Measurements from ENCODE around the gene C20orf141.
"Not testable (repeated sequence)": the region's sequence is repeated elsewhere in the genome, so short reads cannot be mapped to it uniquely, and the experiment has no call there.

Gene C20orf141

DNA sequence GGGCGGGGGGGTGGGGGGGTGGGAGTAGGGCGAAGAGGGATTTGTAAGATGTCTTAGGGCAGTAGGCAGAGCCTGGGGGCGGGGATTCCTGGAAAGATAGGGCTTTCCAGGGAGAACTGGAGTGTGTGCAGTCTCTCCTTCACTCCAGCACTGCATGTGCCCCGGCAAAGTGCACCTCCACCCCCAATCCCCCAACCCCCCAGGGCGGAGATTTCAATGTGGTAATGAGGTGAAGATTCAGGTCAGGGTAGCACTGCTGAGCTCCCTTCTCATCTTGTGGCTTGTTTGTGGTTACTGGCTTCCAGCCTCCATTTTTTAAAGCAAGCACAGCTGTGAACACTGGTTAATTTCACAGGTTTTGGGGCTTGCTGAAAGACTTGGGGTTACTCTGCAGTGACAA, 7.3 kb downstream of the C20orf141 start:
- DNase-seq = no peak

DNA sequence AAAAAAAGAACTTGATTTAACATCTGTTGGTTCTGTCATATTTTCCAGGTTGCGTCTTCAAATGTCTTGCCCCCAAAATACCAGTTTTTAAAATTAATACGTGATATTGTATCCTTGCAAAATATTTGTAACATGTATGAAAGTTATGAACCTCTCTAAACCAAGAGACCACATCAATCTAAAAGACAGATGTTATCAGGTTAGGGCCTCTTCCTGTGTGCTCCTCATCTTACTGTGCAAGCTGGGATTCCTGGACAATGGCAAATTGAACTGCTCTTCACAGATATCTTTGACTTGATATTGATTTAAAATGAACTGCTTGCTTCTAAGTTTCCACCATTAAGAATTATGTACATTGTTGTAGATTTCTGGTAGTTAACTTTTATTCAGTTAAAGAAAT, 11.0 kb downstream of the C20orf141 start:
- no peak for DNase-seq

DNA sequence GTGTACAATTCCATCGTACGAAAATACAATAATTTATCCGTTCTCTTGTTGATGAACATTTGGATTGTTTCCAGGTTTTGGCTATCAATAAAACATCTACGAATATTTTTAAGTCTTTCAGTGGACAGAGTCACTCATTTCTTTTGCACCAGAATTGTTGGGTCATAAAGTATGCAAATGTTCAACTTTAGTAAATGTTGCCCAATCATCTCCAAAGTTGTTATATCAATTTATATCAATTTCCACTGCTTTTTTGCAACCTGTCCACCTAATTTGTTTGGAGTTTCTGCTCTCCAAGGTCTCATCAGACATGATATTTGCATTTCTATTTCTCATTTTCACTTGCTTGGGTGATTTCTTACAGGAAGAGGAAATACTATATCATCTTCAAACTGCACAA, 11.9 kb downstream of the C20orf141 start:
- no peak for DNase-seq

DNA sequence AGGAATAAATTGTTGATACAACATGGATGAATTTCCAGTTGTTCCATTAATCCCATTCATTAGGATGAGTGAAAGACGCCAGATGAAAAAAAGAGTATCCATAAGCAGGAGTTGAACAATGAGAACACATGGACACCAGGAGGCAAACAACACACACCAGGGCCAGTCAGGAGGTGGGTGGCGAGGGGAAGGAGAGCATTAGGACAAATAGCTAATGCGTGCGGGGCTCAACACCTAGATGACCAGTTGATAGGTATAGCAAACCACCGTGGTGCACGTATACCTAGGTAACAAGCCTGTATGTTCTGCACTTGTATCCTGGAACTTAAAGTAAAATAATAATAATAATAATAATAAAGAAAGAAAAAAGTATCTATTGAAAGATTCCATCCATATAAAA, 14.6 kb downstream of the C20orf141 start:
- no peak for DNase-seq

DNA sequence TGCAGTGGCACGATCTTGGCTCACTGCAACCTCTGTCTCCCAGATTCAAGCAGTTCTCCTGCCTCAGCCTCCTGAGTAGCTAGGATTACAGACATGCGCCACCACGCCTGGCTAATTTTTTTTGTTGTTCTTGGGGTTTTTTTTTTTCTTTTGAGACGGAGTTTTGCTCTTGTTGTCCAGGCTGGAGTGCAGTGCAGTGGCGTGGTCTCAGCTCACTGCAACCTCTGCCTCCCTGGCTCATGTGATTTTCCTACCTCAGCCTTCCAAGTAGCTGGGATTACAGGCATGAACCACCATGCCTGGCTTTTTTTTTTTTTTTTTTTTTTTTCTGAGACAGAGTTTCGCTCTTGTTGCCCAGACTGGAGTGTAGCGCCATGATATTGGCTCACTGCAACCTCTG, 16.4 kb downstream of the C20orf141 start:
- DNase-seq = not testable (repeated sequence)

DNA sequence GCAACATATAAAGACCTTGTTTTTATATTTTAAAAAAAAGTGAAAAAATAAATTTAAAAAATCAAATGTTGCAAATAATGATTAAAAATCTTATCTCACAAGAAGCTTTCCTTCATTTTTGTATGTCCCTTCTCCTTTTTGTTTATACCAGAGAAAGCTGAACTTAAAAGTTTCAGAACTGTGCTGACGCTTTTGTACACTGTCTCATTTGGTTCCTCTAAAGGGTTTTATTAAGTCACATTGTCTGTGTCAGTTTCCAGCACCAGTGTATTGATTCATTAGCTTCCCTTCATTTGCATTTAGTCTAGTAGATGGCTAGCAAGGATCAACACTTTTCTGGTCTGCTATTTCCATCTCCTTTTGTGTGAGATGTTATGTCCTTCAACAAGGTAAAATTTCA, 19.0 kb downstream of the C20orf141 start:
- DNase-seq = no peak

DNA sequence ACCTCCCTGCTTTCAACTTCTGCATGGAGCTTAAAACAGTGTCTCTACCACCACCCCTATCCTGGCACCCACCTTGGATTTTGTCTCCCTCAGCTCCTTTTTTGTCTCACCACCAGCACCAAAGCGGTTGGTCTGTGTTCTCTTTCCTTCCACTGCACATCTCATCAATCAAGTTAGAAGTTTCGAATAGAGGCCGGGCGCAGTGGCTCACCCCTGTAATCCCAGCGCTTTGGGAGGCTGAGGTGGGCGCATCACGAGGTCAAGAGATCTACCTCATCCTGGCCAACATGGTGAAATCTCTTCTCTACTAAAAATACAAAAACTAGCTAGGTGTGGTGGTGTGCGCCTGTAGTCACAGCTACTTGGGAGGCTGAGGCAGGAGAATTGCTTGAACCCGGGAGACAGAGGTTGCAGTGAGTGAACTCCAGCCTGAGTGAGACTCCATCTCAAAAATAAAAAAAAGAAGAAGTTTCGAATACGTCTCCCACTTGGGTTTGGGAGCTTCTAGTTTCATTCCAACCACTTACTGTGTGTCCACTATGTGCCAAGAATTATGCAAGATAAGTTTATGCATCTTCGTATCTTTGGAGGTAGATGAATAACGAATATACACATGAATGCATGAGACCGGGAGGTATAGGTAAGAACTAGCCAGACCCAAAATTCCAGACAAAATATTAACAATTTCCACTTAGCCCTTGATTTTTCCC, 19.8 kb downstream of the C20orf141 start:
- DNase-seq = no peak

DNA sequence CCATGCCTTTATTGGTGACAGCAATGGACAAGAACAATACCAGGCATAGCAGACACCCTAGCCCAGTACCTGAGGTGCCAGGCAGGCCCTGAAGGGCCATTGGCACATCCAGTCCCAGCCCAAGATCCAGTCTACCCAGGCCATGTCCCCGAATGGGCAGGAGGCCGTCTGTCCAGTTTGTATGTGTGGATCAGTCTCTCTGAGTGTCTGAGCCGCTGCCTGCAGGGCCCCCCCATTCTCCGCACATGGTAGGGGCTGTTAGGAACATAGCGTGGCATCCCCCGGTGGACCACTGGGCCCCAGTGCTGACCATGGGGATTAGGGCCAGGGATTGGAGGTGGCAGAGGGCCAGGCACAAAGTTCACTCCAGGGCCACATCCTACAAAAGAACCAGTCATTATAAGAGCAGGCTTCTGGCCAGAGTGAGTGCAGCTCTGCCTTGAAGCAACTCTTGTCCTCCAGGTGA, 20.6 kb downstream of the C20orf141 start:
- DNase-seq = no peak

DNA sequence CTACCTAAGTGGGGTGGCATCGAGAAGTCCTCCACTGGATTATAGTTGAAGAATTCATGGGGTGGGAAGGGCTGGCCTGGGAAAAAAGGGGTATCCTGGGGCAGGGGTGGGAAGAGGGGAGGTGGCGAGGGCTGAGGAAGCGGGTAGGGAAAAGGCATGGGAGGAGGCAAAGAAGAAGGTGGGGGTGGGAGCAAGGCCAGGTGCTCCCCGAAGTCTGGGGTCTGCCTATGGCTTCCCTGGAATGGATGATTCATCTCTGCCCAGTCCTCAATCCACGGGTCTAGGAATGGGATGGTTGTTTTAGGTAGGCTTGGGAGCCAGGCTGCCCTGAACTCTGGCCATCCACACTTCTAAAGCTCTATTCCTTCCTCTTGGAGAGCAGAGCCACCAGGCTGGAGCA, 21.2 kb downstream of the C20orf141 start:
- DNase-seq = no peak

DNA sequence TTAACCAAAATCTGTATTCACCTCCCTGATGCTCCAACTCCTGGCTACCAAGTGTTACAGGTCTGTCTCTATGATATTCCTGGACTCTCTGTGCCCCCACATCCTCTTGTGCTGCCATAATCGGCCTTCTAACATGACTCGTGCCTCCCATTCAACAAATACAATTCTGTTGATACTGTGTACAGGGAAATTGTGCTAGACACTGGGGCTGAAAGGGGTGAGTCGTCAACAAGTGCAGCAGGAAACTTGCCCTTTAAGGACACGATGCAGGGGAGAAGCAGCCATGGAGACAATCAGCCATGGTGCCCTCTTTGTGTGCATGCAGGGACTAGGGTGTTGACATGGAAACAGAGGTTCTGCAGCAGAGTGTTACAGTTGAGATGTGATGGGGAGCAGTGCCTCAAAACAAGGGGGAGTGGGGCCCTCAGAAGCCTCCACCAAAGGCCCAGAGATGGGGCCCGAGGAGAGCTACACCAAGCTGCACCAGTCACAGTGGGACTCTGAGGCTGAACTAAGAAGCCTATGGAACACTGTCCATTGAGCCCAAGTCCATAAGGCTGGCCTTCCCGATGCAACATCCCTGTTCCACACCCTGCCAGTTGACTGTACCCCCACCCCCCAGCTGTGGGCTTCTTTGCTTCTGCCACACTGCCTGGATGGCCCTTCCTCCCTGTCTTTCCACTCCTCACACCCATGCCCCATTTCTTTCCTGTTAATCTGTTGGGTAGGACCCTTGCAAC, 22.6 kb downstream of the C20orf141 start:
- DNase-seq = no peak

DNA sequence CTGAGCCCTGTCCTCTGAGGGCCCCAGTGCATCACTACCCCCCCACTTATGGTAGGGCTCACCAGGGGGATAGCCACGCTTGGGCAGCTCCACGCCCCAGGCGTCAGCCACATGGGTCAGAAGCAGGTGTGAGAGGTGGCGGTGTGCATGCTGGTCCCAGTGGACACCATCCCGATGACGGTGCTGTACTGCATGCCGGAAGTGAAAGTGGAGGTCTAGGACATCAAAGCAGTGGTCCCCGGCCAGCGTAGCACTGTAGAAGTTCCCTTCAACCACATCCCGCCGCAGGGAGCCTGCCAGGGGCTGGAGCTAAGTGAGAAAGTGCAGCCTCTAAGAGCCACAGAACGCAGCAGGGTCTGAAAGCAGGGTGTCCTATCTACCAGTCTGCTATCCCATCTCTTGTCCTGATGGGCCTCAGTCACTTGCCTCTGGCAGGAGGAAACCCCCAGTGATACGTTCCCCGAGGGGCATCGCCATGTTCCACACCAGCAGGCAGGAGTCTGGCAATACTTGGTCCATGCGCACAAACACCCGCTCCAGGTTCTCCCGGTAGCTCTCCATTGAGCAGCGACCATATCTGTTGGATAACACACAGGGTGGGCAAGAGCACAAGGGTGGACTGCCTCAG, 23.5 kb downstream of the C20orf141 start:
- DNase-seq = no peak

DNA sequence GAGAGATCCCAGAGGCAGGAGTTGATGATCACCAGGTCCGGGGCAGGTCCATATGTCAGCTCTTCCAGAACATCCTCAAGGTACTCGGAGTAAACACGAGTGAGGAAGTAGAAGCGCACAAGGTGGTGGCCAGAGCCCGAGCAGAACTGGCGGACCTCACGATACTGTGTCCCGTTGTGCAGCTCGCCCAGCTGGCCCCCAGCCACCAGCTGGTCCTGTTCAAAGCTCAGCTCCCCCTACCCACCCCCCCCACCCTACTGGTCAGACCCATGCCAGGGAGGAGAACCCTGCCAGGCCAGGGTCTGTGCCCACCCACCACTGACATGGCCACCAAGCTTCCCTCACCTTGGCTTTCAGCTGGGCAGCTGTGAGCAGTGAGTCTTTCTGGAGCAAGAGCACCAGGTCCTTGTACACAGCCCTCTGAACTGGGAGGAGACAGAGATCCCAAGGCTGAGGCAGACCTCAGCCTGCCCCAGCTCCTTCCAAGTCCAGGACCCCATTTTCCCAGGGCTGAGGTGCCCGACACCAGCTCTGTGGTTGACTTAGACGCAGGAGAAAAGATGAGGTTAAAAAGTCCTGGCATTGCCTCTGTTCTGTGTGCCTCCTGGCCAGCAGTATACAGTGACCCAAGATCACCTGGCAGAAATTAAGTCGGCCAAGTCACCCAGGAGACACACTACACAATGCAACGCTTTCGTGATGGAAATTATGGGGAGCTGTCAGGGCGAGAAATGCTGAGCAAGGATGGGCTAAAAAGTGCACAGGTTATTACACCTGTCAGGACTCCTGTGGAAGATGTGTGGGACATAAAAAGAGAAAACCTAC, 24.3 kb downstream of the C20orf141 start:
- DNase-seq = no peak

DNA sequence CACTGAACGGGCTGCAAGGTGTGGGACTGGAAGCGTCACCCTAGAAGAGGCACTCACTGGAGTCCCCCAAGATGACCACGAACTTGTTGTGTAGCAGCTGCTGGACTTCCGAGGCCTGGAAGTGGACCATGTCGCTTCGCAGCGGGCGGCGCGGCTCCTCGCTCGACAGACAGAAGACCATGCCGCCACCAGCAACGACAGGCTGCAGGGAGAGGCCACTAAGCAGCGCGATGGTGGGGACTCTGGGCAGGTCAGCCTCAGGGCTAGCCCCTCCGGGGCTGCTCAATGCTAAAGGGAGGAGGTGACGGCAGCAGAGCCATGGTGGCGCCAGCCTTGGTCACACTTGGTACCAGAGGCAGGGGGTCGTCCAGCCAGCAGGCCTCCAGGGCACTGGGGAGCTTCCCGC, 24.9 kb downstream of the C20orf141 start:
- no peak for DNase-seq

DNA sequence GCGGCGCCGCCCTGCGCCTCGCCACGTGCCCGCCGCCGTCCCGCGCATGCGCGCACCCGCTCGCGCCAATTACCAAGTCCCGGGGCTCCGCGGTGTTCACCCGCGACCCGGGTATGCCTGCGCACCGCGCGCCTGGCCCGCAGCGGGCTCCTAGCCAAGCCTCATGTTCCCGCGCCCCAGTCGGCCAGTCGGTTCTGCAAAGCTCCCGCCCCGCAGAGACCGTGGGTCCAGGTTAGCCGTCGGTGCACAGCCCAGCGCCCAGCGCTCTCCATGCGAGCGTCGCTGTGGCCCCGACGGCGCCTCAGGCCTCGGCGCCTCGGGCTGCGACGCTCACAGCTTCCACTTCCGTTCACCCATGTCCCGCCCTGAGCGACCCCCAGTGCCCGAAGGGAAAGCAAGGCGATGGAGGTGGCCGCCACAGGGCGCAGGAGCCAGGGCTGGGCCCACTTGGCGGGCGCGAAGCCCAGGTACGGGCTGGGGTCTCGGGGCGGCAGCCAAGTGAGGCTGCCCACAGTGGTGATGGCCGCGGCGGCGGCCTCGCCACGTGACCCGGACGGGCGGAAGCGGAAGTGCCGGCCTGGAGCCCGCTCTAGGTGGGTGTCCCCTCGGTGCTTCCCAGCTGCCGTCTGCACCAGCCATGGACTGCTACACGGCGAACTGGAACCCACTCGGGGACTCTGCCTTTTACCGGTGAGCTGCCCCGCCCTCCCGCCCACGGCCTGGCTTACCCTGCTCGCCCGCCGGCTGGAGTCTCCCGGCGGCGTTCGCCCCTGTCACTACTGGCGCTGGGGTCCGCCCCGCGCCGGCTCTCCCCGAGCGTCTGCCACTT, 25.6 kb downstream of the C20orf141 start, which contains the start of the genes PCED1A and VPS16:
Gene PCED1A, minus strand, starts transcription at position 518 of the 829 bp plus-strand sequence. CDS start 743 bp downstream, outside the sequence.
Gene VPS16, plus strand, starts transcription at position 608 of the 829 bp plus-strand sequence. Its CDS starts 30 bp downstream, at position 638.
- DNase-seq = no peak

DNA sequence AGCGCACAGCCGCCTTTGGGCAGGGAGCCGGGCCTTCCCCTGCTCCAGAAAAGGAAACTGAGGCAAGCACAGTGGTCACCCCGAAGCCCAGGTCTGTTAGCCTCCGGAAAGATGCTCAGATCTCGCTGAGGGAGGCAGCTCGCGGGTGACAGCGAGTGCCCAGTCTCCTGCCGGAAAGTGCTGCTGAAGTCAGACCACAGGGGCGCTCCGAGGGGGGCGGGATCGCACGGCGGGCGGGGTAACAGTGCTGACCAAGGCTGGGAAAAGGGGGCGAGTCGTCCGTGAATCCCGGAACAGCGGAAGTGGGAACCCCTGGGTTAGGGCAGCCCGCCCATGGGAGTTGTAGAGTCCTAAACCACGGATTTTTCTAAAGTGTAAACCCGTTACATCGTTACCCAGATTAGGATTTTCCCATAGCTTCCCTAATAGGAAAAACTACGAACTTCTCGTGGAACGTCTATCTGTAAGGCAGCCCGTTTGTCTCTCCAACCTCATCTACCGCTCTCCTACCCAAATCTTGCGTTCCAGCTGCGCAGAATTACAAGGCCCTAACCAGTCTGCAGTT, 26.3 kb downstream of the C20orf141 start:
- no peak for DNase-seq

DNA sequence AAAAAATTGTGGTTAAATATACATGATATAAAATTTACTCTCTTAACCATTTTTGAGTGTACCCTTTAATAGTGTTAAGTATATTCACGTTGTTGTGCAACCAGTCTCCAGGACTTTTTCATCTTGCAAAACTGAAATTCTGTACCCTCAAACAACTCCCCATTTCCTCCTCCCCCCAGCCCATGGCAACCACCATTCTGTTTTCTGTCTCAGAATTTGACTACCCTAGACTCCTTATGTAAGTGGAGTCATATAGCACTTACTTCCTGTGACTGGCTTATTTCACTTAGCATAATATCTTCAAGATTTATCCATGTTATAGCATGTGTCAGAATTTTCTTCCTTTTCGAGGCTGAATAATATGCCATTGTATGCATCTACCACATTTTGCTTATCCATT, 30.8 kb downstream of the C20orf141 start:
- no peak for DNase-seq

DNA sequence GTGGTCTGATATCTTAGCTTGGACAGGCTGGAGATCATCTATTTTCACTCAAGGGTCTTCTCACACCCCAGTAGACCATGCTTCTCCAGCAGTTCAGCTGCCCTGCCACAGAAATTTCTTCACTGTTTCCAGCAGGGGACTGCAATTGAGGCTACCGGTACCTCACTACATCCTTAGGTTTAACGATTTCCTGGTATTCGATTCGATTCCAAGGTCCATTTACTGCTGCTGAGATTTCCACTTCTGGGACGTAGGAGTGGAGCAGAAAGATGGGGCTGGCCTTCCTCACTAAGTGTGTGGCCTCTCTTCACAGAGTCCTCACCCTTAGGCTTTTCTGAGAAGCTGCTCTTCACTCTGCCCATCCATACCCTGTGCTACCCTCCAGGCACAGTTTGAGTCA, 31.9 kb downstream of the C20orf141 start:
- no peak for DNase-seq

DNA sequence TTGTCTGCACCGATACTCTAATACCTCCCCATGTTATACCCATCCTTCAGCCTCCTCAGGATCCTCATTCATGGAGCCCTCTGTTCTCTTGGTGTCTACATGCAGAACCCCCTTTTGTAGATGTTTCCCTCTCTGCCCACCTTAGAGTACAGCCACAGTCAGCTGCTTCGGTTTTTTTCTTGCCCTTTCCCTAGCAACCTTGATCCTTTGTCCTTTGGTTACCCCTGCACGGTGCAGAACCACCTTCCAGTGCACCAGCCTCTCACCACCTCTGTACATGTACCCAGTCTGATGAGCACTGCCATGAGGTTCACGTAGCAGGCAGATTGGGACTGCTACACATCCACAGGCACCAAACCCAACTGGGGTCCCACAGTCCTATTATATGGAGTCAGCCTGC, 33.0 kb downstream of the C20orf141 start:
- DNase-seq = no peak

DNA sequence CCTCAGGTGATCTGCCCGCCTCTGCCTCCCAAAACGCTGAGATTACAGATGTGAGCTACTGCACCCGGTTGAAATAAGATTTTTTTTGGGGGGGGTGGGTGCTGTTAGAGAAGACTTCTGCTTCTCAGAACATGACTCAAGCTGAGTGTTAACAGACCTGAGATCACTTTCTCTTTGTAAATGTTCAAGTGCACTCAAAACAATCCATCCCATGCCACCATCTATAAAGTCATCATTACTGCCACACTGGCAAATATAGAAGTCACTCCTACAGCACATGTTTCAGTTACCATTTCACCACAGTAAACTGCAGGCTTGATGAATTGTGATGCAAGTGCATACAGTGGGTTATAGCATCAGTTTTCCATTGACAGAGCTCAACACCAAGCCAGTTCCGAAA, 34.7 kb downstream of the C20orf141 start:
- no peak for DNase-seq

DNA sequence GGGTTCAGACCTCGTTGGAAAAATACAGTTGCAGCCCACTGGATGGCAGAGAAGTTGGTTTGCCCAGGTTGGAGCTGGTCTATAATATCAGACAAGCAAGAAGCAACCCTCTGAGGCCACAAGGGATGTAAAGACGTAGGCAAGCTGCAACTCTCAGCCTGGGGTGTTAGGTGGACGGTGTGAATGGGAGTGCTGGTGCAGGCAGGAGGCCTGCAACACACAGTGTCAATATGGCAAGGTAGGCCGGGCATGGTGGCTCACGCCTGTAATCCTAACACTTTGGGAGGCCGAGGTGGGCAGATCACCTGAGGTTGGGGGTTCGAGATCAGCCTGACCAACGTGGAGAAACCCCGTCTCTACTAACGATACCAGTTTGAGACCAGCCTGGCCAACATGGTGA, 36.3 kb downstream of the C20orf141 start:
- no peak for DNase-seq

DNA sequence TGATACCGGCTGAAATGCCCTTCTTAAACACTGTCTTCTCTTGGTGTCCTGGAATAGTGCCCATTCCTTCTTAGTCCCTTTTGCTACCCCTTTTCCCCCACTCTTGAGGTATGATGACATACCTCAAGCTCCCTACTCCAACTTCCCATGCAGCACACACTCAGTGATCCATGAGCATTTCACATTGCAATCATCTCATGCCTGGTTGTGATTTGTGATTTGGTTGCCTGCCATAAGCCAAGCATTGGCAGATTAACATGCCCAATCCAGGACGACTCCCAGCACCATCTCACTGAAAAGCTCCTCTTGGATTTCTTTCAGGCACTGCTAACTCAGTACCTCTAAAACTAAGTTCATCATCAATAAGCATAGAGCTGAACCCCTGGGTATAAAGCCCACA, 43.8 kb downstream of the C20orf141 start:
- no peak for DNase-seq

All from NCI-H187 treated with DMSO at 0.1 percent for 48 hours (cell line).